MM.1S (cell line): ENCODE measurements around the gene SHROOM3.

Experiments used
- DNase-seq: peaks from one replicate; pipeline ENCODE4 v3.0.0-alpha.2; 2015
- H2AFZ ChIP-seq: fragments of 300-600 bp; sonication (generic); 2 replicates; pipeline ENCODE4 v1.6.0; 2016; ENCODE audit warnings: antibody characterized with exemption, low read length
- H3F3A ChIP-seq: fragments of 300-600 bp; sonication (generic); 2 replicates; pipeline ENCODE4 v1.6.1; 2016; ENCODE audit warnings: mild to moderate bottlenecking, antibody characterized with exemption, low read length, moderate library complexity, mixed read lengths; ENCODE audit not compliant: insufficient read depth
- H3K27ac ChIP-seq: fragments of 300-600 bp; sonication (generic); 2 replicates; pipeline ENCODE4 v1.5.1; 2016; ENCODE audit warnings: mild to moderate bottlenecking, low read length
- H3K27me3 ChIP-seq: fragments of 300-600 bp; sonication (generic); replicated peaks from 2 replicates; pipeline ENCODE4 v1.6.0; 2016; ENCODE audit warnings: low read length; ENCODE audit not compliant: insufficient read depth
- H3K36me3 ChIP-seq: fragments of 300-600 bp; sonication (generic); replicated peaks from 2 replicates; pipeline ENCODE4 v1.6.1; 2016; ENCODE audit warnings: mild to moderate bottlenecking, low read length, mixed read lengths; ENCODE audit not compliant: insufficient read depth
- H3K4me1 ChIP-seq: fragments of 300-600 bp; sonication (generic); 2 replicates; pipeline ENCODE4 v1.6.1; 2016; ENCODE audit warnings: low read length, mixed read lengths
- H3K4me2 ChIP-seq: fragments of 300-600 bp; sonication (generic); 2 replicates; pipeline ENCODE4 v1.6.0; 2016; ENCODE audit warnings: low read depth, low read length
- H3K4me3 ChIP-seq: fragments of 300-600 bp; sonication (generic); 2 replicates; pipeline ENCODE4 v1.5.1; 2016; ENCODE audit warnings: low read length, mixed read lengths
- H3K79me2 ChIP-seq: fragments of 300-600 bp; sonication (generic); 2 replicates; pipeline ENCODE4 v1.6.1; 2016; ENCODE audit warnings: mixed run types, low read length, mixed read lengths
- H3K9ac ChIP-seq: fragments of 300-600 bp; sonication (generic); 2 replicates; pipeline ENCODE4 v1.6.1; 2016; ENCODE audit warnings: low read length, mixed read lengths
- H3K9me2 ChIP-seq: fragments of 300-600 bp; sonication (generic); replicated peaks from 2 replicates; pipeline ENCODE4 v1.6.1; 2016; ENCODE audit warnings: mild to moderate bottlenecking, low read length, mixed read lengths; ENCODE audit not compliant: insufficient read depth
- H3K9me3 ChIP-seq: fragments of 300-600 bp; sonication (generic); replicated peaks from 2 replicates; pipeline ENCODE4 v1.6.1; 2016; ENCODE audit warnings: mild to moderate bottlenecking, low read length, mixed read lengths; ENCODE audit not compliant: insufficient read depth
- H4K20me1 ChIP-seq: fragments of 300-600 bp; sonication (generic); 2 replicates; pipeline ENCODE4 v1.6.1; 2016; ENCODE audit warnings: mild to moderate bottlenecking, low read length, moderate library complexity, mixed read lengths; ENCODE audit not compliant: insufficient read depth
- CTCF ChIP-seq: fragments of 300-600 bp; sonication (generic); IDR thresholded peaks from 2 replicates; pipeline ENCODE4 v1.5.1; 2016; ENCODE audit warnings: antibody characterized with exemption, low read length, mixed read lengths
- EZH2 ChIP-seq: fragments of 300-600 bp; sonication (generic); optimal IDR thresholded peaks from 2 replicates; pipeline ENCODE3; 2017; ENCODE audit warnings: low read depth, mild to moderate bottlenecking, antibody characterized with exemption, low read length, mixed read lengths
- EZH2phosphoT487 ChIP-seq: fragments of 300-600 bp; sonication (generic); IDR thresholded peaks from 2 replicates; pipeline ENCODE4 v1.6.1; 2018; ENCODE audit warnings: antibody characterized with exemption, low read length

SHROOM3 gene

GRCh38 chr4:76702440-76703122, 267.6 kb downstream of the SHROOM3 start:
- no peaks in the 10 kb centered on the region for H3K9me2 ChIP-seq
- peaks cover 100% of the 10 kb centered on the region for H3K79me2 ChIP-seq
- no peaks in the 10 kb centered on the region for H4K20me1 ChIP-seq
- no peak for TF ChIP-seq EZH2
- TF ChIP-seq CTCF = no peak
- TF ChIP-seq EZH2phosphoT487 = no peak
- H3K36me3 ChIP-seq = no peaks in the 10 kb centered on the region
- H3K9me3 ChIP-seq = no peaks in the 10 kb centered on the region
- peak overlapping the region; percentile 30; the same call in 1 of the 2 replicates for H3K9ac ChIP-seq
- H3K4me1 ChIP-seq = peaks cover 76% of the 10 kb centered on the region
- peak; percentile 60 for DNase-seq
- peaks cover 43% of the 10 kb centered on the region for H3F3A ChIP-seq
- no peaks in the 10 kb centered on the region for H3K27me3 ChIP-seq
- H3K27ac ChIP-seq = peak overlapping the region; percentile 77
- H3K4me3 ChIP-seq = peak overlapping the region; percentile 6; the same call in 1 of the 2 replicates
- H3K4me2 ChIP-seq = peak overlapping the region; percentile 81
- no peak overlapping the region for H2AFZ ChIP-seq

- peak overlapping the region; percentile 77; the same call in 1 of the 2 replicates for H3K27ac ChIP-seq
- H3K4me2 ChIP-seq = peak overlapping the region; percentile 81
- H3K9me3 ChIP-seq = no peaks in the 10 kb centered on the region
- no peaks in the 10 kb centered on the region for H3K27me3 ChIP-seq
- peaks cover 100% of the 10 kb centered on the region for H3K79me2 ChIP-seq
- H3K36me3 ChIP-seq = no peaks in the 10 kb centered on the region
- H3K4me1 ChIP-seq = peaks cover 75% of the 10 kb centered on the region
- peaks cover 38% of the 10 kb centered on the region for H3F3A ChIP-seq
- peak overlapping the region; percentile 30; the same call in 1 of the 2 replicates for H3K9ac ChIP-seq
- no peak overlapping the region for H3K4me3 ChIP-seq
- H2AFZ ChIP-seq = no peak overlapping the region
- TF ChIP-seq EZH2 = no peak
- TF ChIP-seq EZH2phosphoT487 = no peak
- no peak for TF ChIP-seq CTCF
- H4K20me1 ChIP-seq = no peaks in the 10 kb centered on the region
- H3K9me2 ChIP-seq = no peaks in the 10 kb centered on the region
- DNase-seq = no peak
These were observed 268.1 kb downstream of the SHROOM3 start for GRCh38 chr4:76703123-76703490.

- DNase-seq = no peak
- peaks cover 100% of the 10 kb centered on the region for H3K79me2 ChIP-seq
- H3K4me3 ChIP-seq = no peak overlapping the region
- peaks cover 36% of the 10 kb centered on the region for H3F3A ChIP-seq
- H3K4me2 ChIP-seq = no peak overlapping the region
- peak overlapping the region; percentile 77; the same call in 1 of the 2 replicates for H3K27ac ChIP-seq
- H3K9me3 ChIP-seq = no peaks in the 10 kb centered on the region
- H2AFZ ChIP-seq = no peak overlapping the region
- H3K4me1 ChIP-seq = peaks cover 75% of the 10 kb centered on the region
- no peak overlapping the region for H3K9ac ChIP-seq
- no peak for TF ChIP-seq EZH2phosphoT487
- TF ChIP-seq EZH2 = no peak
- no peak for TF ChIP-seq CTCF
- H4K20me1 ChIP-seq = no peaks in the 10 kb centered on the region
- no peaks in the 10 kb centered on the region for H3K36me3 ChIP-seq
- no peaks in the 10 kb centered on the region for H3K9me2 ChIP-seq
- H3K27me3 ChIP-seq = no peaks in the 10 kb centered on the region
These were observed 268.6 kb downstream of the SHROOM3 start for GRCh38 chr4:76703676-76704075.
